Stimulated activated CD8-positive, alpha-beta memory T cell treated with anti-CD3 and anti-CD28 coated beads, Interleukin-4, amount 100 ng/mL, for 4 hours (primary cell): ENCODE data around the gene SCYL2.
"Not testable (repeated sequence)": the region's sequence is repeated elsewhere in the genome, so short reads cannot be mapped to it uniquely, and the experiment has no call there.

Experiments
- DNase-seq, 2 donors: peaks; one replicate each; pipeline ENCODE4 v3.0.0-alpha.2; 2020; ENCODE audit warnings: low read depth in 2 of 2, low spot score in 1 of 2

SCYL2 gene

GRCh38 chr12:100265107-100265506 lies 1.9 kb upstream of the SCYL2 start:
- DNase-seq = not testable (repeated sequence)

- no peak for DNase-seq
Observed at GRCh38 chr12:100265732-100266584, 1.0 kb upstream of the SCYL2 start.

DNA sequence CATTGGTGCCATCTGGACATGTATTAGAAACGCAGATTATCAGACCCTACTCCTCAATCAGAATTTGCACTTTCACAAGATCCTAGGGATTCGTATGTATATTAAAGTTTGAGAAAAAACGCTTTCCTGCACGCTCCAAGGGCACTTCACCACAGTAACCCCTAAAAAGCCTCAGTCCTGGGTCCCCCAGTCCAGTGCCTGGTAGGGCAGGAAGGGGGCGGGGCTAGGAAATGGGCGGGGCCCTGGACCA lies 467 bp upstream of the SCYL2 start:
- peak; percentile 84 to 90 for DNase-seq

DNA sequence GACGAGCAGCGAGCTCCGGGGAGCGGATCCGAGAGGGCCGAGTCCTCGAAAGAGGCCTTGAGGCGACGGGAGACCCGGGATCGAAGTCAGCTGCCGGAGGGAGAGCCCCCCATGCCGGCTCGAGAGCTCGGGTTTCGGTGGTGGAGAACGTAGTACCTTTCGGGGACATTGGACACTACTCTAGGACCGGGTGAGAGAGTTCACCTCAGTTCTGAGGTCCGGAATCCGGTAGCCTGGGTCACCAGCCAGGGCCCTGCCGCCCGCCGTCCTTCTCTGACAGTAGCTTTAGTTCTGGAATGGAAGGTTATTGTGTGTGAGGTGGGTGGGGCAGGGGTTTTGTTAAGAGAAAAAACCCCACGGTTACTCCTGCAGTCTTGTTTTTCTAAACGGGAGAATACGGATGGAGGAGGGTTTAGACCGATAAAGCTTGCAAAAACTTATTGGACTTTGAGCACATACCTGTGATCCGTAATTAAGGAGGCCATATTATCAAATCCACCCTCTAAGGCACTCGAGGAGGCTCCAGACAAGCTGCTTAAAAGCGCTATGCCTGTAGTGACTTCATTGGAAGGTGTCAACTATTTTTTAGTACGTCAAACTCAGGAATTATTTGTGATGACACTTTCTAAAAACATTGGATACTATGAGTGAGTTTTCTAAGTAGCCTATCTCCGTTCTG lies 765 bp downstream of the SCYL2 start:
- DNase-seq = no peak

- no peak for DNase-seq
Observed at GRCh38 chr12:100268835-100269564, 2.0 kb downstream of the SCYL2 start.

DNA sequence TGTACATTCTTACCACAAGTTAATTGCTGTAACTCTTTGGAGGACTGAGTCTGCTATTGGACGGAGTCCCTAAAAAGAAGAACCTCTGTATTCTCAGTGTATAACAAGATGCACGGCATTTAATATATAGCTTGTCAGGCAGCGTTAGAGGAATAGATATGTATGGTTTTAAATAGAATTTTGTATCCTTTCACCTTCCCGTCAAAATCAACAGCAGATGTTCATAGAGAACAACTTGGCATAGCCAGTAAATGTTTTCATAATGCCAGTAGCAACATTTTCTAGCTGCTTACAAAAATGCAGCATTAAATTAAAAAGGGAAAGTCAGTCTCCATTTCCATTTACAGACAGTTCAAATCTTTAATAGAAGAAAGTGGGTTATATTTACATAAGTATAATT lies 6.8 kb downstream of the SCYL2 start:
- no peak for DNase-seq

DNA sequence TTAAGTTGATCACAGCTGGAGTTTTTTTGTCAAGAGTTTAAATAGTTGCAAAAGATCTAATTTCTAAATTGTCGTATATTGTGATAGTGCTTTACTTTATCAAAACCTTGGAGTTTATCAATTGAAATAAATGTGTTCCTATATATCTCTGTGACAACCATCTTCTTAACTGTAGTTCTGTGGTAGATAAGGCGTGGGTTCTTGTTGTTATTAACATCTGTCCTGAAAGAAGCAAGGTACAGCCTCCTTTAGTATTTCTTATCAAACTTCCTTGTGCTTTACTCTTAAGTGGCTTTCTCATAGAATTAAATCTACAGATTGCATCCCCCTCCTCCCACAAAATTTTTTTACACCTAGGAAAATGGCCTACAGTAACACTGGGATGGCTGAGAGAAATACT lies 7.3 kb downstream of the SCYL2 start:
- DNase-seq = no peak

- no peak for DNase-seq
Observed at GRCh38 chr12:100279159-100279558, 12.2 kb downstream of the SCYL2 start.

DNA sequence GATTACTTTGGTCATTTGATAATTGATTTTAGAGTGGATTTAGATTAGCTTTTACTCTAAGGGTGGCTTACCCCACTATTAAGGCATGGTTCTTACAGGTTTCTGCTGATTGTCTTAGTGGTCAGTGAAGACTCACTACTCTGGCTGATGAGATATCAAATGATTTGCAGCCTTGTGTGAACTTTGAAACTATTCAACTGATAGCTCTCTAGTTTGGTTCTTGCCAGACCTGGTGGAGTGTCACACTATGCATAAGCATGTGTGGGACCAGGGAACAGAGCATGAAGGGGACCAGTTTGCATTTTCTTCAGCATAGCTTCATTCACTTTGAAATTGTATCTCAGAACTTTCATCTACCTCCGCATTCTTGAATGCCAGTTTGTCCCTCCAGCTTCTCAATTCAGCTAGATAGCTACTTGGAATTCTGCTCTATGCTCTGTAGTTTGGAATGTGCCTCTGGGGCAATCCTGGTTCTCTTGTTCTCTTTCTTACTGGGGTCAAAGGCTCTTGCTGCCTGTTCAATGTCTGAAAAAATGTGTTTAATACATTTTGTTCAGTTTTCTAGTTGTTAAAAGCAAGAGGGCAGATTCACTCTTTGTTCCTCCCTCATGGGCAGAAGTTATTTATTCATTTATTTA lies 12.7 kb downstream of the SCYL2 start:
- DNase-seq = no peak

- DNase-seq = not testable (repeated sequence)
Observed at GRCh38 chr12:100284556-100284955, 17.6 kb downstream of the SCYL2 start.

- no peak for DNase-seq
Observed at GRCh38 chr12:100289038-100289437, 22.1 kb downstream of the SCYL2 start.

DNA sequence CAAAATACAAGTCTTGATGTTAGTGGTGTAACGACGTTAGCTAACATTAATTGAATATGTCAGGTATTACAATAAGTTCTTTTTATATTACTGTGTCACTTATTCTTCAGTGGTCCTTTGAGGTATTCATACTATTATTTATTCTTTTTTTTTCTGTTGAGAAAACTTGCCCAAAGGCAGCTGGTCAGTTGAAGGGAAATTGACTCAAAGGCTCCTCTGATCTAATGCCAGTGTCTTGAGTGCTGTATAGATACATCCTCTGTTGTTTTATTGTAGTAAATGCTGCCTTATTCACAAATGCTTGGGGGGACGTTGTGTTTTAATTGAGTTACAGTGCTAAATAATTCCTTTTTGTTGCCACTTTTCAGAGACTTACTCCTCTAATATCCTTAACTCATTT lies 23.0 kb downstream of the SCYL2 start:
- DNase-seq = no peak

GRCh38 chr12:100293017-100293416 lies 26.0 kb downstream of the SCYL2 start:
- no peak for DNase-seq

- not testable (repeated sequence) for DNase-seq
Observed at GRCh38 chr12:100294366-100294765, 27.4 kb downstream of the SCYL2 start.

DNA sequence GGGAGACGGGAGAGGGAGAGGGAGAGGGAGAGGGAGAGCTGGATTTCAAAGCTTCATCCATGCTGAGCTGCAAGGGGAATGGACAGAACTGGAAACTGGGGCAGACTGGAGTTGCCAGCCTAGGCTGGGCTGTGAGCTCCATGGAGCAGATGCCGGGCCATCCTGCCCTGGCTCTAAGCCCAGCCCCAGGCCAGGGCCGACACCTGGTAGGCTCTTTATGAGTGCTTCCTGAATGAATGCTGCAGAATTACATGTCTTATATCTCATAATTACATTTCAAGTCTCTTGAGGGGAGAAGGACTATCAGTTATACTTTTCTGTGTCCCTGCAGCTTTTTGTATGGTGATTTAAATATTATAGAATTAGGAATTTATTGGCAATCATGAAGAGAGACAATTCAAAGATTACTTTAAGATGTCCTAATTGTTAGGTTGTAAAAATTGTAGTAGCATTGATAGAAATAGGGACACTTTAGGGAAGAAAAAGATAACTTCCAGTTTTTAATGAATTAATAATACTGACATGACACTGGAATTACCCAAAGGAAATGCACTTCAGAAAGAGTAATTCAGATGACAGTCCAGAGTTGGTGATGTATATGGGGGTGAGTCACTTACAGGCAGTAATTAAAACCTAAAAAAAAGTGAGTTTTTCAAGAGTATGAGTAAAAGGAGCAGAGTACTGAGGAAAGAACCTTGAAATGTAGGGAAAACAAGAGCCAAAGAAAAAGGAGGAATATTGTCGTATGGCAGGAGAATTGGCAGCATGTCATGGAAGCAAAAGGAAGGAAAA lies 29.0 kb downstream of the SCYL2 start:
- DNase-seq = no peak

DNA sequence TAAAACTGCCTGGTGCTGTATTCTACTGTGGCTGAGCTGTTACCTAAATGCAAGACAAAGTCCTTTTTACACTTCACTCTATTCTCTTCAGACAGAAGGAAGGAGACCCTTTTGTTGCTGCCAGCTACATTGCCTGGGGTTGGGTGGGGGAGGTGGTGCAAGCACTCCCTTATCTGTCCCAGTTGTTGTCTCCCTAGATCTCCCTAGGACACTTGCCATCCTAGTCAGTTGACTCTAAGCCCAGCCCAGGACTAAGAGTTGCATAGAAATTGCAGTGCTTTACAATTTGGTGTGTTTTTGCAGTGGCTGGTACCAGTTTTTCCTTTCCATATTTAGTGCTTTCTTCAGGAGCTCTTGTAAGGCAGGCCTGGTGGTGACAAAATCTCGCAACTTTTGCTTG lies 35.1 kb downstream of the SCYL2 start:
- no peak for DNase-seq

DNA sequence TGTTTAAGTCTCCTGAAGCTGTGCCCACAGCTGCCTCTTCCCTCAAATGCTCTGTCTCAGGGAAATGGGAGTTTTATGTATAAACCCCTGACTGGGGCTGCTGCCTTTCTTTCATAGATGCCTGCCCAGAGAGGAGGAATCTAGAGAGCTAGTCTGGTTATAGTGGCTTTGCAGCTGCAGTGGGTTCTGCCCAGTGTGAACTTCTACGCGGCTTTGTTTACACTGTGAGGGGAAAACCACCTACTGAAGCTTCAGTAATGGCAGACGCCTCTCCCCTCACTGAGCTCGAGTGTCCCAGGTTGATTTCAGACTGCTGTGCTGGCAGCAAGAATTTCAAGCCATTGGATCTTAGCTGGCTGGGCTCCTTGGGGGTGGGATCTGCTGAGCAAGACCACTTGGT lies 36.9 kb downstream of the SCYL2 start:
- no peak for DNase-seq

- DNase-seq = not testable (repeated sequence)
Observed at GRCh38 chr12:100304334-100304733, 37.4 kb downstream of the SCYL2 start.

DNA sequence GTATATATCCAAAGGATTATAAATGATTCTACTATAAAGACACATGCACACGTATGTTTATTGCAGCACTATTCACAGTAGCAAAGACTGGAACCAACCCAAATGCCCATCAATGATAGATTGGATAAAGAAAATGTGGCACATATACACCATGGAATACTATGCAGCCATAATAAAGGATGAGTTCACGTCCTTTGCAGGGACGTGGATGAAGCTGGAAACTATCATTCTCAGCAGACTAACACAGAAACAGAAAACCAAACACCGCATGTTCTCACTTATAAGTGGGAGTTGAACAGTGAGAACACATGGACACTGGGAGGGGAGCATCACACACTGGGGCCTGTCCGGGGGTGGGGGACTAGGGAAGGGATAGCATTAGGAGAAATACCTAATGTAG lies 41.2 kb downstream of the SCYL2 start:
- not testable (repeated sequence) for DNase-seq

DNA sequence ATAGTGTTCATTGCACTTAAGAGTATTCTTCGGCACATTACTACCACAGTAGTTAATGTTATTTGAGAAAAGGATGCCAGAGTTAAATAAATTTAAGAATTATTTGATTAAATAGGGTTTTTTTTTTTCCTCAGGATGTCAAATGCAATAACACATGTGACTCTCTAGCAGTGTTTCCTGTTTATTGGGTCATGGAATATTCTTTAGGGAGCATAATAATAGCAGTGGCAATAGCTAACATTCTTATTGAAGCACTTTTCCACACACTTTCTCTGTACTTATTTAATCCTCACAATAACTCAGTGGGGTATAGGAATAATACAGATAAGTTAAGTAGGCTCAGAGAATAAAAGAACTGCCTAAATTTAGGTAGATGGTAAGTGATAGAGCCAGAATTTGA lies 44.3 kb downstream of the SCYL2 start:
- DNase-seq = no peak

- DNase-seq = no peak
Observed at GRCh38 chr12:100317371-100317770, 50.4 kb downstream of the SCYL2 start.
